HG02678 (cell line): ENCODE data around the gene B4GALT4.
"Not testable (repeated sequence)": the region's sequence is repeated elsewhere in the genome, so short reads cannot be mapped to it uniquely, and the experiment has no call there.

ENCODE experiments used
- ATAC-seq: cut with Tn5 transposase; IDR thresholded peaks from one replicate; pipeline ENCODE4 v1.9.1; 2021; ENCODE audit warnings: mild to moderate bottlenecking, moderate library complexity; ENCODE audit not compliant: unreplicated experiment

B4GALT4 gene, protein sequence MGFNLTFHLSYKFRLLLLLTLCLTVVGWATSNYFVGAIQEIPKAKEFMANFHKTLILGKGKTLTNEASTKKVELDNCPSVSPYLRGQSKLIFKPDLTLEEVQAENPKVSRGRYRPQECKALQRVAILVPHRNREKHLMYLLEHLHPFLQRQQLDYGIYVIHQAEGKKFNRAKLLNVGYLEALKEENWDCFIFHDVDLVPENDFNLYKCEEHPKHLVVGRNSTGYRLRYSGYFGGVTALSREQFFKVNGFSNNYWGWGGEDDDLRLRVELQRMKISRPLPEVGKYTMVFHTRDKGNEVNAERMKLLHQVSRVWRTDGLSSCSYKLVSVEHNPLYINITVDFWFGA

DNA sequence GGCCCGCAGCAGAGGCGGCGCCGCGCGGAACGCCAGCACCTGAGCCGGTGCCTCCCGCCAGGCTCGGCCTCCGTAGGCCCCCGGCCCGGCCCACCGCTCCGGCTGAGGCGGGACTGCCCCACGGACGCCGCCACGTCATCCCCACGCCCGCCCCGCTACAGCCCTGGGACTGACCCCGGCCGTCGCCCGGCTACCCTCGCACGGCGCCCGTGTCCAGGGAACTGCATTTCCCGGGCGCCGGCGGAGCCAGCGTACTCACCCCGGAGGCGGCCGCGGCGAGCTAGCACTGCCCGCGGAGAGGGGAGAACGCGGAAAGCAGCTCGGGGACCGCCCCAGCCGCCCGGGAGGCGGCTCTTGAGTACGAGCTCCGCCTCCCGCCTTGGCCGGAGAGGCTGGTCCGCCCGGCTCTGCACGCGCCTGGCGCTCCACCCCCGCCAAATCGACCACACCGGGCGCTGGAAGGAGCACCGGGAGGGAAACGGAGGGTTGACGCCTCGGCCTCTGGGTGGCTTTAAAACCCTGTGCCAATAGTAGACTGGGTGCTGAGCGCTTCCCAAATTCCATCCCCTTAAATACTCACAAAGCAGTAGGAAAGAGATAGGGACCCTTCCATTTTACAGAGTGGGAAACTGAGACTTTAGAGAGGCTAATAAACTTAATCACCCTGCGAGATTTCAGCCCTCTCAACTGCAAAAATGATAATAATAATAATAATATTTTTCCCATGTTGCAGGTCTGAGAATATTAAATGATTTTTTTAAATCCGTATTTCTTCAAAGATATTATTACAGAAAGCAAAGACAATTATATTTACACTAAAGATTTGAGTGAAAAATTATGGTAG, at the start of gene B4GALT4:
TSS of gene B4GALT4 (minus strand) at position 288 of the 844 bp plus-strand sequence. CDS start 10,779 bp downstream, outside the sequence.
- ATAC-seq = peak; percentile 88

DNA sequence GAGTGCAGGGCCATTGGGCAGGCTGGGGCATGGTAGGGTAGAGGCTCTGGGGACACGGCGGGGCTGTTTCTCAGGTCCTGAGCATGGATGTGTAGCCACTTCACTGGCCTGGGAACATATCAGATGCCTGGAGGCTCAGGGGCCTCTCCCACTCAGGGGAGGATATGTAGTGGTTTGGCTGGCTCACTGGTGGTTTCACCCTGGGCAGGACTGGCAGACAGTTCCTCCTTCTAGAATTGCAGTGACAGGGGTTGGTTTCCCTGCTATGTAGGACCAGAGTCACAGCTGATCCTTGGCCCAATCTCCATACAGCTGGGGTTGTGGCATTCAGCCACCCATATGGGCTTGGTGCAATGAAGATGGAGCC, 48.7 kb upstream of the B4GALT4 start:
- no peak for ATAC-seq

DNA sequence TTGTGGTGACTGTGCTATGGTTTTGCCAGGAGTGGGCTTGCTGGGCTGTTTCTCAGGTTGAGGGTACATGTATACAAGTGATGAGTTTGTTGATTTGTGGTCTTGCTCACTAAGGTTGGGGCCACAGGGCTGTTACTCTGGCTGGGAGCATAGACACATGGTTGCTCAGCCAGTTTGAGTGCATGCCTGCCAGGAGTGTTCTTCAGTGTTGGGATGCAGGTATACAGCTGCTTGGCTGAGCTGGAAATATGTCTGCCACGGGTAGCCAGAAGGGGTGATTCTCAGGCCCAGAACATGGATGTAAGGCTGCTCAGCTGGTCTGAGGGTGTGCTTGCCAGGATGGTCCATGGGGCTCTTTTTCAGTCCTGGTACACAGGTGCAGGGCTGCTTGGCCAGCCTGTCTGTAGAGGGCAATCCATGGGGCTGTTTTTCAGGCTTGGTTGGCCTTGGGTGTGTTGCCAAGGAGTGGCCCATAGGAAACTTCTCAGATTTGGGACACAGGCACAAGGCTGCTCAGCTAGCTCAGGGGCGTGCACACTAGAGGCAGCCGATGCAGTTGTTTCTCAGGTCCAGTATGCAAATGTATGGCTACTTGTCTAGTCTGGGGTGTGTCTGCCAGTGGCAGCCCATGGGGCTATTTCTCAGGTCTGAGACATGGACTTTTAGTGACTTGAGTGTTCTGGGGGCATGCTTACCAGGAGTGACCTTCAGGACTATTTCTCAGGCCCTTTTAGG, 48.2 kb upstream of the B4GALT4 start:
- ATAC-seq = no peak

- ATAC-seq = no peak
These were observed 39.0 kb upstream of the B4GALT4 start for GRCh38 chr3:119279584-119280243.

DNA sequence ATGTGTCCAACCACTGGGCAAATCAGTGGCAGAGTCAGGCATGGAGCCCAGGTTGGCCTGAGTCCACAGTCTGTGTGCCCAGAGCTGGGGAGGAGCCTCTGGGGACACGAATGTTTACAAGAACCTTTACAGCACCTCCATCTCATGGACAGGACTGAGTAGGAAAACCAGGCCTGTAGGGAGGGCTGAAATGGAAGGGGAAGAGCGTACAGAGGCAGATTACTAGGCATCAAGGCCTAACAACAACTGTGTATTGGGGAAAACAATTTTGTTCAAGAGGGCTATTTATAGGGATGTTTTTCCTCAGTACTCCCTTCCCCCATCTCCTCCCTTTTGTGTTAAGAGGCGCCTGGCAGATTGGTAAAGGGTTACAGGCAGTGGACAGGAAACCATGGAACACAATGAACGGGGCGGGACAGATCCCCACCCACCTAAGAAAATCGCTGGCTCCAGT, 38.5 kb upstream of the B4GALT4 start:
- no peak for ATAC-seq

DNA sequence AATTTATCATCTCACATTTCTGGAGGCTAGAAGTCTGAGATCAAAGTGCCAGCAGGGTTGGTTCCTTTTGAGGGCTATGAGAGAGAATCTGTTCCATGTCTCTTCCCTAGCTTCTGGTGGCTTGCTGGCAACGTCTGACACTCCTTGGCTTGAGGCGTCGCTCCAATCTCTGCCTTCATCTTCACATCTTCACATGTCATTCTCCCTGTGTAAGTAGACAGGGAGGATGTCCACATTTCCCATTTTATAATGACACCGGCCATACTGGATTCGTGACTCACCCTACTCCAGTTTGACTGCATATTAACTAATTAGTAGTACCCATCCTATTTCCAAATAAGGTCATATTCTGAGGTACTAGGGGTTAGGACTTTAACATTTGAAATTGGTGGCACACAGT, 36.0 kb upstream of the B4GALT4 start:
- ATAC-seq = no peak

DNA sequence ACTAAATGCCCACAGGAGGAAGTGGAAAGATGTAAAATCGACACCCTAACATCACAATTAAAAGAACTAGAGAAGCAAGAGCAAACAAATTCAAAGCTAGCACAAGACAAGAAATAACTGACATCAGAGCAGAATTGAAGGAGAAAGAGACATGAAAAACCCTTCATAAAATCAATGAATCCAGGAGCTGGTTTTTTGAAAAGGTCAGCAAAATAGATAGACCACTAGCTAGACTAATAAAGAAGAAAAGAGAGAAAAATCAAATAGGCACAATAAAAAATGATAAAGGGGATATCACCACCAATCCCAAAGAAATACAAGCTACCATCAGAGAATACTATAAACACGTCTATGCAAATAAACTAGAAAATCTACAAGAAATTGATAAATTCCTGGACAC, 29.5 kb upstream of the B4GALT4 start:
- not testable (repeated sequence) for ATAC-seq

DNA sequence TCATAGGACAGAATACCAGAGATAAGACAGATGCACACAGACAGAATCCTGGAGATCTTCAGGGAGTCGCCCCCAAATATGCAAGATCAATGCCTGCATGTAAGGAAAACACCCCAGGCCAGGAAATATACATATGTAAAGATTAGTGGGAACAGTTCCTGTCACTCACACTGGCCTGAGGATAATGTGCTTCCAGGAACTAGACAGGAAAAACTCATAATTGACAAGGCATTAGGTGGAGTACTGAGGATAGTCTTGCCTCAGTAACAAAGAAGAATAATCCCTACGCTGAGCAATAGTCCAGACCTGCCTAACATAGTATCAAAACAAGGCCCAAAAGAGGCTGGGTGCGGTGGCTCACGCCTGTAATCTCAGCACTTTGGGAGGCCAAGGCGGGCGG, 20.4 kb upstream of the B4GALT4 start:
- ATAC-seq = no peak

DNA sequence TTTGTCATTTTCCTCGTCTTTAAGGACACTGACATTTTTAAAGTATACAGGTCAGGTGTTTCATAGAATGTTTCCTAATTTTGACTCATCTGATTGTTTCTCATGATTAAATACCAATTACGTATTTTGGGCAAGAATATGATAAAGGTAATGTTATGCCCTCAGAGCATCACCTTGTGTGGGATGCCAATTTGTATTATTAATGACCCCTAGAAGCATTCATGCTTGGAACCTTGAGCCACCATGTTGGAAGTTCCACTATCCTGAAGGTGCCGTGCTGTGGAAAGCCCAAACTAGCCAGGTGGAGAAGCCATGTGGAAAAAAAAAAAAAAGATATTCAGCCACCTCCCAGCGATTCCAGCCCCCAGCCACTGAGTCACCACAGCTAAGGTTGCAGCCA, 19.1 kb upstream of the B4GALT4 start:
- no peak for ATAC-seq

- ATAC-seq = peak; percentile 87
These were observed 18.2 kb upstream of the B4GALT4 start for GRCh38 chr3:119258915-119259314.

- ATAC-seq = peak; percentile 77
These were observed 17.2 kb upstream of the B4GALT4 start for GRCh38 chr3:119257654-119258410.

DNA sequence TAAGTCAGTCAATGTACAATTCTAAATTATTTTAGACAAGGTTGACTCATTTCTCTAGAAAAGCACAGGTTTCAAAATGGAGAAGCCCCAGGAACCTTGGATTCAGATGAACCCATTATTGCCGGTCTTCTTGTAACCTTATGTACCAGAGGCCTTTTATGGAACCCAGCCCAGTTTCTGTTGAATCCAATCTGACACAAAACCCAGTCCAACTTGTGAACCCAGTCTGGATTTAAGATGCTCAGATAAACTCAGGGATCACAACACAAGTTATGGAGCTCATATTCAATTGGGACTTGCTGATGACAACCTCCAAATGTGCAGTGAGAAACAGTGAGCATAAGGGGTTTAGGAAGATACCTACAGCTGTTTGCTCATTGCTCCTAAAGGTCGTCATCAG, 16.4 kb upstream of the B4GALT4 start:
- no peak for ATAC-seq

GRCh38 chr3:119255214-119255613, 14.5 kb upstream of the B4GALT4 start:
- no peak for ATAC-seq

DNA sequence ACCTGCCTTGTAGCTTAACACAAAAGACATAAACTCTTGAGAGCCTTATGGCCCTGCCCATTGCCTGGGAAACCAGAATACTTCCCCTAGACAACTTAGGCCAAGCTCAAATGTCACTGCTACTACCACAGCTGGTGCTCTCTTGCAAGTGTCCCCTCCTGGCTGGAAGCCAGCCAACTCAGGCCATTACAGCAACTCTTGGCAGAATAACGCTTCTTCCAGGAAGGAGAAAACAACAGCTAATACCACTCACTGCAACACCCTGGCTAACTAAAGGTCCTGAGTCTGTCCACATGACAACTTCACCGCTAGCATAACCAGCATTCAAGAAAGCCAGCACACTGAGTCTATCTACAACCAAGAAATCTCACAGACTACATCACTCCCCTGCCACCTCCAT, 5.1 kb upstream of the B4GALT4 start:
- ATAC-seq = no peak

GRCh38 chr3:119243712-119244111, 3.0 kb upstream of the B4GALT4 start:
- no peak for ATAC-seq

- ATAC-seq = not testable (repeated sequence)
These were observed 2.4 kb upstream of the B4GALT4 start for GRCh38 chr3:119243058-119243529.

DNA sequence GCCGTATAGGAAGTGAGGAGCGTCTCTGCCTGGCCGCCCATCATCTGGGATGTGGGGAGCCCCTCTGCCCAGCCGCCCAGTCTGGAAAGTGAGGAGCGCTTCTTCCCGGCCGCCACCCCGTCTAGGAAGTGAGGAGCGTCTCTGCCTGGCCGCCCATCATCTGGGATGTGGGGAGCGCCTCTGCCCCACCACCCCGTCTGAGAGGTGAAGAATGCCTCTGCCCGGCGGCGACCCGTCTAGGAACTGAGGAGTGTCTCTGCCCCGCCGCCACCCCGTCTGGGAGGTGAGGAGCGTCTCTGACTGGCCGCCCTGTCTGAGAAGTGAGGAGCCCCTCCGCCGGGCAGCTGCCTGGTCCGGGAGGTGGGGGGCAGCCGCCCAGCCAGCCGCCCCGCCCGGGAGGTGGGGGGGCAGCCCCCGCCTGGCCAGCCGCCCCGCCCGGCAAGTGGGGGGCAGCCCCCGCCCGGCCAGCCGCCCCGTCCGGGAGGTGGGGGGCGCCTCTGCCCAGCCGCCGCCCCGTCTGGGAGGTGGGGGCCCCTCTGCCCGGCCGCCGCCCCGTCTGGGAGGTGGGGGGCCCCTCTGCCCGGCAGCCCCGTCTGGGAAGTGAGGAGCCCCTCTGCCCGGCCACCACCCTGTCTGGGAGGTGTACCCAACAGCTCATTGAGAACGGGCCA, 1.8 kb upstream of the B4GALT4 start:
- ATAC-seq = not testable (repeated sequence)

DNA sequence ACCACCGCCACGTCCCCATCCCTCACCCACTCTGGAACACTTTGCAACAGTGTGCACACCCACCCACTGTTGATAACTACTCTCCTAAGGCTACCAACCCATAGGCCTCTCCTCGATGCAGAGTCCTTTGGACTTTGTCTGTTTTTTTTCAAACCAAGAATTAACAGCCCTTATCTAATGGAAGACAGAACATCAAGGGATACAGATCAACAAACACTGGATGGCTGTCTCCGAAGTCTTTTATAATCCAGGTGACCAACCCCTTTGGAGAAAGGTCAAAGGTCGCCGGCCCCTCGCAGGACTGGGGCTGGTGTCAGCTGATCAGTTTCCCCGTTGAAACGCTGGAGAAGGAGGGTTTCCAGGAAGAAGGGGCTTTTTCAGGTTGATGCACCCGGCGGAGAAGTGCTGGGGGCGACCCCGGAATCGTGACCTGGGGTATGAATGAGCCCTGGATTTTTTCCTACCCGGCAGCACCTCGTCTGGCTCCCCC, 532 bp downstream of the B4GALT4 start:
- ATAC-seq = peak; percentile 13

DNA sequence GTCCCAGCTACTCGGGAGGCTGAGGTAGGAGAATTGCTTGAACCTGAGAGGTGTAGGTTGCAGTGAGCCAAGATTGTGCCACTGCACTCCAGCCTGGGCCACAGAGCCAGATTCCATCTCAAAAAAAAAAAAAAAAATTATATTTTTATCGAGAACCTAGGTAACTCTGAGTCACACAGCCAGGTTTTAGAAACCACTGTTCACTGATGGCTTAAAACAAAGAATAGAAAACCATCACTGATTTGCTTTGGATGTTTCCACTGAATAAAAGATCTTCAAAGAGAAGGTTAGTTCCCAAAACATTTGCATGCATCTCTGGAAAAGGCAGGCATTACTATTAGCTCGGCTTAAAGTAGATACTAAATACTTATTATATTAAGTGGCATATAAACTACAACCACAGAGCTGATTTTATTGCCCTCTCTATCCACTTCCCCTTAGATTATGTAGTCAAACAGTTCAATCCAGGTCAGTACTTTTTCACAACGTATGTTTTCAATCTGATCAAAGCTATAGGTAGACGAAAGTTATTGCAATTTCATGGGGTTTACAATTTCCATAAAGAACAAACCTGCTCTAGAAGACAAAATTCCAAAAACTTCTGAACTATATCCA, 1.4 kb downstream of the B4GALT4 start:
- no peak for ATAC-seq
